ENCODE results near the gene DHRS7.

The DHRS7 gene

GRCh38 chr14:60184905-60185555, 19.8 kb upstream of the DHRS7 start:
- peak; percentile 79 for DNase-seq

DNA sequence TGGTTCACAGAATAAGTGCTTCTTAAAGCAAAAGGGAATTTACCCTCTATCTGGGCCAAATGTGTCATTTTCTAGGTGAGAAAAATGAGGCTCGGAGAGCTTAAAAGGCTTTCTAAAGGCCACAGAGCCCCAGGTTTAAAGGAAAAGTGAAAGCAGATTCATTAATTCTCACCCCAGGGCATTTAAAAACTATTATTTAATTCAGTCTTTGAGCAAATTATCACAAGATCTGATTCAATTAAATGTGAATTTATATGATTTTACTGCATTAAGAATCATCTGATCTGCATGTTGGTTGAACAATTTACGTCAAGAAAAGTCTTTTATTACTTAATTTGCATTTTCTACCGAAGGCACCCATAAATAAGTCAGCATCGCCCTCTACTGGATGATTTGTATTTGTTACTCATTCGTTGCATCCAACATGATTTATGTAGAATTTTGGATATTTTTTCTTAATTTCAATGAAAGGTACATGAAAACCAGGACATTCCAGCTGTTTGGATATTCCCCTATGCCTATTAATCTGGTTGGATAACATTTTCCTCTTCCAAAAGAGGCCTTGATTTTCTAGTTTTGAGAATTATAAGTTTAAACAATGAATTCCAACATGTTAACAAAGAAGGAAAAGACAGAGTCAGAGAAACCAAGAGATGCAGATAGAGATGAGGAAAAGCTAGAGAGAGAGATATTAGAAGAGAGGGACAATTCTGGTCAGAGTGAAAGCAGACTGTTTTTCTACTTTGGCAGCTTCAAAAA, 19.1 kb upstream of the DHRS7 start:
- DNase-seq = peak; percentile 76

GRCh38 chr14:60183741-60184140, 18.5 kb upstream of the DHRS7 start:
- DNase-seq = no peak

DNA sequence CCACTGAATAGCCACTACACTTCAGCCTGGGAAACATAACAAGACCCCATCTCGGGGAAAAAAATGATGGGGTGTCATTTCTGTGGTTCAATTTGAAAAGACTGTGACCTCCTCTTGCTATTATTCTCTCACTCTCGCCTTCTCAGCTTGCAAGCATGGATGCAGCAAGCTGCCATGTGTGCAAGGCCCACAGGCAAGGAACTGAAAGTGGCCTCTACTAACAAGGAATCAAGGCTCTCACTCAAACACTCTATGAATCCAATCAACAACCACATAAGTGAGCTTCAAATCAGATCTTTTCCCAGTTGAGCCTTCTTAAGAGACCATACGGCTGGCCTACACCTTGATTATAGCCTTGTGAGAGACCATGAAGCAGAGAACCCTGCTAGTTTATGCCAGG, 17.9 kb upstream of the DHRS7 start:
- DNase-seq = no peak

- DNase-seq = no peak
Measured at GRCh38 chr14:60179431-60179869, 14.3 kb upstream of the DHRS7 start.

DNA sequence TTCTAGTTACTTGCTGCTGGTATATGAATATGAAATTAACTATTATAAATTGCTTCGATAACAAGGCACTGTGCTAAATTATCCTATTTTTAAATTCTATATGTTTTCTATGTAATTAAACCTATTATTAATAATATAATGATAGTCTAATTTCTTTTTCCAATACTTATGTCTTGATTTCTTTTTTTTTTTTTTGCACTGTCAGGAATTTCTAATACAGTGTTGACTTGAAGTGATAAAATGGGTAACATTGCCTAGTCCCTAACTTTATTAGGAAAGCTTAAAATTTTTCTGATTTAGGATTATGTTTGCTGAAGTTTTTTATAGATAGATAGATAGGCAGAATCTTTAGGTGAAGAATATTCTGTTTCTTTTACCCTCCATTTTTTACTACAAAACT, 13.6 kb upstream of the DHRS7 start:
- no peak for DNase-seq

GRCh38 chr14:60178164-60178563, 13.0 kb upstream of the DHRS7 start:
- no peak for DNase-seq

GRCh38 chr14:60175255-60175902, 10.2 kb upstream of the DHRS7 start:
- no peak for DNase-seq

DNA sequence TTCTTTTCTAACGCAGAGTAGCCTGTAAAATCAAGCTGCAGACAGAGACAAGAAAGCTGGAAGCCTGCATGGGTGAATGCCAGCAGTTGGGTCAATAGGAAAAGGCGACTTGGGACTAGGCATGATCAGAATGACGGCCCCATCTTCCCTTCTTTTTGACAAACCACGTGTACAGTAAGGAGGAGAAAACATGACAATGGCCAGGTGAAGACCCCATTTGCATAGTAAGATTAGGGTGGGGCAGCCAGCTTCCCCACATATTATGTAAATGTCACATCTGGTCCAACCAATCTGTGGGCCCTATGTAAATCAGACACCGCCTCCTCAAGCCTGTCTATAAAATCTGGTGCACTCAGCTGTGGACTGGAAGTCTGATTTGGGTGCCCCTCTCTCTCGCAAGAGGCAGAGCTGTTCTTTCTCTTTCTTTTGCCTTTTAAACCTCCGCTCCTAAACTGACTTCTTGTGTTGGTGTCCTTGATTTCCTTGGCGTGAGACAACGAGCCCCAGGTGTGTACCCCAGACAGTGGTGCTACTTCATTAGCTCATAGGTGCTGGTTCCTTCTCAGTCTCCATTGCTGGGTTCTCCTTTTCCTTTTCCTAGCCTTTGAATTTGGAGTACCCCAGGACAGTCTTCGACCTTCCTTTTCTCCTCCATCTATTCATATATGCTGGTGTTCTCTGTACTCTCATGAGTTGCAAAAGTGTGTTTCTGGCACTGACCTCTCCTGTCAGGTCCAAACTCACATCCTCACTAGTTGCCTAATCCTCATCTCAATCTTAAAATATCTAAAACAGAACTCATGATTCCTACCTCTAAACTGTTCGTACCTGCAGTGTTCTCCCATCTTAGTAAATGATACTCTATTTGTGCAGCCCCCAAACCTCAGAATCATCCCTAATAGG, 9.4 kb upstream of the DHRS7 start:
- DNase-seq = no peak

DNA sequence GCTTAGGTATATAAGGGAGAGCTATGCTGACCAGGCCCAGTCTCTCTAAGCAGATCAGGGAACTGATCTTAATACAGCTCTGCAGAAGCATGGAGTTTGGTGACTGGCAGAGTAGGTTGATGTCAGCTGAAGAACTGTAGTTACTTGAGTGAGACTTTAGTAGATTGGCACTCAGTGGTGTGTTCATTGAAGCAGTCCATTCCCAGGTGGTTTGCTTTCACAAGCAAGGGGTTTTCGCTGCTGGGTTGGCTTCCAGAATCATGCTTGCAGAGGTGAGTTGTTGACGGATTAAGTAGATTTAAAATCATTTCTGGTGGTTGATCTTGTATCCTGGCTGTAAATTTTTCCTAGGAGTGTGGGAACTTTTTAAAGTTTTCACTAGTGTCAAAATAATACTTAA, 6.5 kb upstream of the DHRS7 start:
- no peak for DNase-seq

DNA sequence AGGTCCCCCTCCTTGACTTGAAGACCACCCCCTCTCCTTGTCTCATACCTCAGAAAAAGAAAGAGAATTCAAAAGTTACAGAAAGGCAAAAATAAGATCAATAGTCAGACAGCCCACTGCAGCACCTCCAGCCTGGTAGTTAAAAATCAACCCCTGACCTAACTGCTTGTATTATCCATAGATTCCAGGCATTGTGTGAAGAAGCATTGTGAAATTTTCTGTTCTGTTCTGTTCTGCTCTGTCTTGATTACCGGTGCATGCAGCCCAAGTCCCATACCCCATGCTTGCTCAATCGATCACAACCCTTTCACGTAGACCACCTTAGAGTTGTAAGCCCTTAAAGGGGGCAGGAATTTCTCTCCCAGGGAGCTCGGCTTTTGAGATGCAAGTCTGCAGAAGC, 5.8 kb upstream of the DHRS7 start:
- DNase-seq = no peak

GRCh38 chr14:60169722-60170121, 4.5 kb upstream of the DHRS7 start:
- no peak for DNase-seq

DNA sequence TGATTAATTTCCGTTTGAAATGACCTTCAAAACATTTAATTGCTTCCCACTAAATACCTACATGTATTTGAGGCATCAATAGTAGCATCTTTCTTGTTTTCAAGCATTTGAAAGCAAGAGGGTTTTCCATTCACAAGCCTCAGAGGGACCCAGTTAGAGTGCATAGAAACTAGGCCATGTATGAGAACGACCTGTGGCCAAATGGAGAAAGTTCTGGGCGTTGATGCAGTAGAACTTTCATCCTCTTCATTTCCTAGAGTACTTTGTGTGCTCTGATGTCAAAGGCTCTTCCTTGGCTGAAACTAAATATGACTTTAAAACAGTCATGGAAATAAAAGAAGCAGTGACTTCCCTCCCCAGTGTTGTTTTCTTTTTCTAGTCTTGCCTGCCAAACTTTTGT, 944 bp upstream of the DHRS7 start:
- no peak for DNase-seq

DNA sequence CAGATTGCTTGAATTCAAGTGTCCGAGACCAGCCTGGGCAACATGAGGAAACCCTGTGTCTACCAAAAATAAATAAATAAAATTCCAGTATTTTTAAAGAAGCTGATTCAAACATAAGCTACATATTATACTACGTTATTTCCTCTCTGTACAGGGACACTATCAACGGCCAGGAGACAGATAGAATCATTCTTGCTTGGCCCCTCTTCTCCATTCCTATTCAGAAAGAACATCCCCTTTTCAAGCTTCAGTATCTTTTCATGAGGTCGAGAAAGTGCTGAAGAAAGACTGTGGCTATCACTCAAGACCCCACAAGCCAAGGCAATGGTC, 314 bp upstream of the DHRS7 start:
- DNase-seq = no peak

- DNase-seq = no peak
Measured at GRCh38 chr14:60164404-60164711, 840 bp downstream of the DHRS7 start.

DNA sequence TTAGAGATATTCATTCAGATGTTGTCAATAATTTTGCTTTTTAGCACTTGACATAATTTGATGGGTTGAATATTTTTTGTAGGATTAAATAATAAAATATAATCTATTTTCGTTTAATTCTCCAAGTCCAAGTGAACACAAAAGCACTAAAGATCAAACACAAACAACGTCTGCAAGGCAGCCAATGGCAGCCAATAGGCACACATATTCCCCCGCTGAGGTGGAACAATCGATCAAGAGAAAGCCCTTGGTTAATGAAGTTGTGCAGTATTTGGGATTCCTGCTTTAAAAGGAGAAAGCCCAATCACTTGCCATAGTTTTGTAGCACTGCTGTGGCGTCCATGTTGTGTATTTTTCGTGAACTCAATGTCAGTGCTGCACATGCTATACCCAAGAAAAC, 1.5 kb downstream of the DHRS7 start:
- DNase-seq = peak; percentile 21

GRCh38 chr14:60161196-60162107, 3.7 kb downstream of the DHRS7 start:
- DNase-seq = peak; percentile 59

DNA sequence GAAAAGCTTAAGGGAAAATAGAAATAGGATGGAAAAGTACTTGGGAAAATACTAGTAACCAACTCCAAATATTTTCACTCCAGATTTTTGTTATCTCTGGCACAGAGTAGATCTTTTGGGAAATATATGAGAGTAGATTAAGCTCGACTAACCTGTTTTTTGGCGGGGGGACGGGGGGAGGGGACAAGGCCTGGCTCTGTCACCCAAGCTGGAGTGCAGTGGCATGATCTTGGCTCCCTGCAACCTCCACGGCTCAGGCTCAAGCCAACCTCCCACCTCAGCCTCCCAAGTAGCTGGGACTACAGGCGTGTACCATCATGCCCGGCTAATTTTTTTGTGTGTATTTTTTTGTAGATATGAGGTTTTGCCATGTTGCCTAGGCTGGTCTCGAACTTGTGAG, 4.8 kb downstream of the DHRS7 start:
- DNase-seq = no peak

- no peak for DNase-seq
Measured at GRCh38 chr14:60154671-60155070, 10.5 kb downstream of the DHRS7 start.

GRCh38 chr14:60153991-60154390, 11.2 kb downstream of the DHRS7 start:
- DNase-seq = no peak

- peak; percentile 32 for DNase-seq
Measured at GRCh38 chr14:60151715-60152114, 13.5 kb downstream of the DHRS7 start.

GRCh38 chr14:60134702-60135101, 30.5 kb downstream of the DHRS7 start:
- no peak for DNase-seq

Data from NCI-H526 treated with DMSO at 0.1 percent for 48 hours (cell line).